Endothelial cell of umbilical vein (primary cell): ENCODE measurements around the gene MED27.

Experiments
- EZH2 ChIP-seq: IDR thresholded peaks from 2 replicates; pipeline ENCODE4 v1.6.1; 2012; ENCODE audit warnings: borderline replicate concordance, low read depth, mild to moderate bottlenecking, moderate library complexity, low read length, inconsistent platforms; ENCODE audit not compliant: severe bottlenecking
- FOS ChIP-seq: IDR thresholded peaks from 2 replicates; pipeline ENCODE4 v1.6.1; 2011; ENCODE audit warnings: mild to moderate bottlenecking, low read length, moderate library complexity, borderline replicate concordance; ENCODE audit not compliant: insufficient read depth
- GATA2 ChIP-seq: IDR thresholded peaks from 2 replicates; pipeline ENCODE4 v1.7.0; 2011; ENCODE audit warnings: low read depth, mild to moderate bottlenecking, moderate library complexity, mixed read lengths, low read length; ENCODE audit not compliant: insufficient read length, insufficient read depth
- MYC ChIP-seq: IDR thresholded peaks from one replicate; pipeline ENCODE4 v1.6.1; 2011; ENCODE audit warnings: mild to moderate bottlenecking, low read depth, low read length
- POLR2A ChIP-seq: IDR thresholded peaks from 2 replicates; pipeline ENCODE4 v1.6.1; 2012; ENCODE audit warnings: low read depth, mild to moderate bottlenecking, control low read depth, low read length
- POLR2AphosphoS5 ChIP-seq: IDR thresholded peaks from 2 replicates; pipeline ENCODE4 v1.6.1; 2012; ENCODE audit warnings: low read depth, mild to moderate bottlenecking, control low read depth, low read length, moderate library complexity; ENCODE audit not compliant: insufficient read depth
- TF ChIP-seq, protein P1 (sequence below), 2 donors: IDR thresholded peaks; 1 replicate in 1 of 2; 2 replicates in 1 of 2; pipeline ENCODE4 v1.5.1; 2011; ENCODE audit warnings: low read length in 2 of 2, mild to moderate bottlenecking in 2 of 2, moderate library complexity in 2 of 2, control low read depth in 1 of 2, inconsistent platforms in 1 of 2, low read depth in 1 of 2; ENCODE audit not compliant: insufficient read depth in 1 of 2; ENCODE audit errors: extremely low read depth in 1 of 2
- TF ChIP-seq, protein P2 (sequence below): IDR thresholded peaks from 2 replicates; pipeline ENCODE4 v1.6.1; 2011; ENCODE audit not compliant: insufficient read depth, insufficient read length

DNA sequence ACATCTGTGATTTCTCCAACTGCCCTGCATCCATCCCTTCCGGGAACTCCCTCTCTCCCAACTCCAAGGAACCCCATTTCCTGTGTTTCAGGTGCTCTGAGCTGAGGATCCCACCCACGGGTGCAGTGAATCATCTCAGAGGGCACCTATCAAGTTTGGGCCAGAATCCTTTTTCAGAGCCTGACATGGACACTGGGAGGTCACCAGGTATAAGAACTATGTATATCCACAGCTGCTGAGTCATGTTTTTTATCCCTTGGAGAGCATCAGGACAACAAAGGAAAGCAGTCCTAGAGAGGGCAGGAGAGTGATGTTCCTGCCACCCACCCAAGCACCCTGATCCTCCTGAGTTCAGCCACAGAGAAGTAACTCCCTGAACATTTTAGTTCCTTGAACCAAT is 3.8 kb downstream of the MED27 start:
- TF ChIP-seq POLR2A (no peak), MYC (no peak), EZH2 (no peak), POLR2AphosphoS5 (no peak), GATA2 (no peak), FOS (no peak)
- TF ChIP-seq, protein P1, sequence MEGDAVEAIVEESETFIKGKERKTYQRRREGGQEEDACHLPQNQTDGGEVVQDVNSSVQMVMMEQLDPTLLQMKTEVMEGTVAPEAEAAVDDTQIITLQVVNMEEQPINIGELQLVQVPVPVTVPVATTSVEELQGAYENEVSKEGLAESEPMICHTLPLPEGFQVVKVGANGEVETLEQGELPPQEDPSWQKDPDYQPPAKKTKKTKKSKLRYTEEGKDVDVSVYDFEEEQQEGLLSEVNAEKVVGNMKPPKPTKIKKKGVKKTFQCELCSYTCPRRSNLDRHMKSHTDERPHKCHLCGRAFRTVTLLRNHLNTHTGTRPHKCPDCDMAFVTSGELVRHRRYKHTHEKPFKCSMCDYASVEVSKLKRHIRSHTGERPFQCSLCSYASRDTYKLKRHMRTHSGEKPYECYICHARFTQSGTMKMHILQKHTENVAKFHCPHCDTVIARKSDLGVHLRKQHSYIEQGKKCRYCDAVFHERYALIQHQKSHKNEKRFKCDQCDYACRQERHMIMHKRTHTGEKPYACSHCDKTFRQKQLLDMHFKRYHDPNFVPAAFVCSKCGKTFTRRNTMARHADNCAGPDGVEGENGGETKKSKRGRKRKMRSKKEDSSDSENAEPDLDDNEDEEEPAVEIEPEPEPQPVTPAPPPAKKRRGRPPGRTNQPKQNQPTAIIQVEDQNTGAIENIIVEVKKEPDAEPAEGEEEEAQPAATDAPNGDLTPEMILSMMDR (IDR thresholded peaks at IDR 0.05; ENCODE audit: extremely low read depth in 1 of 2, insufficient read depth in 1 of 2, low read depth in 1 of 2, low read length in 2 of 2), result no peak
- TF ChIP-seq, protein P2, sequence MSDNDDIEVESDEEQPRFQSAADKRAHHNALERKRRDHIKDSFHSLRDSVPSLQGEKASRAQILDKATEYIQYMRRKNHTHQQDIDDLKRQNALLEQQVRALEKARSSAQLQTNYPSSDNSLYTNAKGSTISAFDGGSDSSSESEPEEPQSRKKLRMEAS, result no peak
